Hematopoietic multipotent progenitor cell treated with erythropoietin and hydrocortisone succinate and interleukin-3 and kit ligand, for 17 days (in vitro differentiated cells): ENCODE results near the gene PAFAH1B1.
"Not testable (repeated sequence)": the region's sequence is repeated elsewhere in the genome, so short reads cannot be mapped to it uniquely, and the experiment has no call there.

Experiments
- DNase-seq: peaks from one replicate; pipeline ENCODE4 v3.0.0-alpha.2; 2015; ENCODE audit warnings: low spot score

PAFAH1B1 gene

GRCh38 chr17:2690165-2691068 is 97.0 kb downstream of the PAFAH1B1 start:
- DNase-seq: no peak

DNA sequence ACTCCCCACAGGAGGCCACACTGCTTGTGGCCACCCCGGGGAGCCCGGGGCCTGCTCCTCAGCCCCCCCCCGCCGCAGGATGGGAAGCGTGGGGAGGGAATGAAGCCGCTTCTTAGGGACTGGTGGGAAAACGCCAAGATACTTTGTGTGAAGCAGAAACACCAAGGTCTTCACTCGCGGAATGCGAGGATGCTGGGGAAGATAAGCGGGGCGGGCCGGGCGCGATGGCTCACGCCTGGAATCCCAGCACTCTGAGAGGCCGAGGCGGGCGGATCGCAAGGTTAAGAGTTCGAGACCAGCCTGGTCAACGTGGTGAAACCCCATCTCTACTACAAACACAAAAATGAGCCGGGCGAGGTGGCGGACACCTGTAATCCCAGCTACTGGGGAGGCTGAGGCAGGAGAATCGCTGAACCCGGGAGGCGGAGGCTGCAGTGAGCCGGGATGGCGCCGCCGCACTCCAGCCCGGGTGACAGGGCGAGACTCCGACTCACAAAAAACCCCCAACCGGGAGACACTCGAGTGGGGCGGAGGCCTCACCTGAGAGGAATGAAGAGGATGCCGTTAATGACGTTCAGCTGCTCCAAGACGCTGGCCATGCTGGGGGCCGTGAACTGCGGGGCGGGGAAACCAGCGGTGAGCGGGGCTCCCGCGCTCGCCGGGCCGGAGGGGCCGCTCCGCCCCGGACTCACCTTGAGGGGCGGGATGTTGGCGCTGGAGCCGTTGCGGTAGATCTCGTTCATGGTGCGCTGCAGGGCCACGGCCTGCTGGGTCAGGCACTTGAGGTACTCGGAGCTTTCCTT is 97.8 kb downstream of the PAFAH1B1 start:
- DNase-seq: no peak

DNA sequence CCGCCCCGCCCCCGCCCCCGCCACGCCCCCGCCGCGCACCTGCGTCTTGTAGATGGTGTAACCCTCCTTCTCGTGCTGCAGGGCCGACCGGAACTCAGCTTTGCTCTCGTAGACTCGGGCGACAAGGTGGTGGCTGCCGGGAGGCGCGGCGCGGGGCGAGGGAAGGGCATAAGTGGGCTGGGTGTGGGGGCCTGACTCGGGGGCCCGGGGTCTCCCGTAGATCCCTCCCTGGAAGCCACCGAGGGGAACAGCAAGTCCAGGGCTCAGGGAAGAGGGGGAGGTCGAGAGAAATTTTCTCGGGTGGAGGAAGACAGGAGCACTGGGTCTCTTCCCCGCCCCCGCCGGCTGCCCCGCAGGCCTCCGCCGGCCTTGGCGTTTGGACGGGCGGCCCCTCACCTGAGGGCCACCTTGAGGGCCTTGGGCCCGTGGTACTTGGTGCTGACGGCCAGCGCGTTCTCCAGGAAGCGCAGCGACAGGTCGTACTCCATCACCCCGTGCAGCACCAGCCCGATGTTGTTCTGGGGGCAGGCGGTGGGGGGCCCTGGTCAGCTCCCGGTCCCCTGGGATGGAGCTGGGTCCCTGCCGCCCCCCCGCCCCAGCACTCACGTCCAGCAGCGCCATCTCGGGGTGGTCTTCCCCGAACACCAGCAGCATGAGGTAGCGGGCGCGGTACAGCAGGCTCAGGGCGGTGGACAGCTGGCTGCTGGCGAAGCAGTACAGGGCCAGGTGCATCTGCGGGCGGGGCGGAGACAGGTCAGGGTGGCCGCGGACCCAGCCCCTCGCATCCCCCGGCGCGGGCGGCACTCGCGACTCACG is 98.7 kb downstream of the PAFAH1B1 start:
- DNase-seq: no peak

GRCh38 chr17:2692781-2693135 is 99.3 kb downstream of the PAFAH1B1 start:
- no peak for DNase-seq

DNA sequence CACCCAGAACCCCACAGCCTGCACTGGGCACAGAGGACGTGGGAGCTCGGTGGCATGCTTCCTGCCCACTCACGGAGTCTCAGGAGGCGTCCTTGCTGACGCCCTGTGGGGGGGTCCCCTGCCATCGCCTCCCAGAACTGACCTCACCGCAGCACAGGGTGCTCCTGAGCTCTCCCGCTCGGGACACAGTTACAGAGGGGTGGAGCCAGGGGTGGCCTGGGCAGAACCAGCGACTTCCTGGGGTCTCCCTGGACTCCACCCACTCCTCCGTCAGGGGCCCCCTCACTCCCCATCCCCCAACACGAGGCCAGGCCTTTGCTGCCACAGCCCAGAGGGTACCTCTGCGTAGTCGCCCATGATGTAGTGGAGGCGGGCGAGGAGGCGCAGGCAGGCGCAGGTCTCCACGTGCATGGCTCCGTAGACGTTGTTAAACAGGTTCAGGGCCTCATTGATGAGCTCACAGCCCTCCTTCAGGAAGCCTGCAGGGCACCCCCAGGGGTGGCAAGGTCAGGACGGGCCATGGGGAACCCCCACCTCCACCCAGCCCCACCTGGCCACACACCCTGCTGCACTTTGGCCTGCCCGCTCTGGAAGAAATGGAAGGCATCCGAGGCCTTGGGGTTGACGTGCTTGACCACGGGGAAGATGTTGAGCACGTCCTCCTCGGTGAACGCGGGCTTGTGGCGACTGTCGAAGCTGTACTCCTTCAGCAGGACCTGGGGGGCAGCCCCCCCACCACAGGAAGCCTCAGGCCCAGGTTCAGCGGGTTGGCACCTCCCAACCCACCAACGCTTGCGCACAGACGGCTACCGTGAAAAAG is 100.3 kb downstream of the PAFAH1B1 start:
- DNase-seq: no peak

DNA sequence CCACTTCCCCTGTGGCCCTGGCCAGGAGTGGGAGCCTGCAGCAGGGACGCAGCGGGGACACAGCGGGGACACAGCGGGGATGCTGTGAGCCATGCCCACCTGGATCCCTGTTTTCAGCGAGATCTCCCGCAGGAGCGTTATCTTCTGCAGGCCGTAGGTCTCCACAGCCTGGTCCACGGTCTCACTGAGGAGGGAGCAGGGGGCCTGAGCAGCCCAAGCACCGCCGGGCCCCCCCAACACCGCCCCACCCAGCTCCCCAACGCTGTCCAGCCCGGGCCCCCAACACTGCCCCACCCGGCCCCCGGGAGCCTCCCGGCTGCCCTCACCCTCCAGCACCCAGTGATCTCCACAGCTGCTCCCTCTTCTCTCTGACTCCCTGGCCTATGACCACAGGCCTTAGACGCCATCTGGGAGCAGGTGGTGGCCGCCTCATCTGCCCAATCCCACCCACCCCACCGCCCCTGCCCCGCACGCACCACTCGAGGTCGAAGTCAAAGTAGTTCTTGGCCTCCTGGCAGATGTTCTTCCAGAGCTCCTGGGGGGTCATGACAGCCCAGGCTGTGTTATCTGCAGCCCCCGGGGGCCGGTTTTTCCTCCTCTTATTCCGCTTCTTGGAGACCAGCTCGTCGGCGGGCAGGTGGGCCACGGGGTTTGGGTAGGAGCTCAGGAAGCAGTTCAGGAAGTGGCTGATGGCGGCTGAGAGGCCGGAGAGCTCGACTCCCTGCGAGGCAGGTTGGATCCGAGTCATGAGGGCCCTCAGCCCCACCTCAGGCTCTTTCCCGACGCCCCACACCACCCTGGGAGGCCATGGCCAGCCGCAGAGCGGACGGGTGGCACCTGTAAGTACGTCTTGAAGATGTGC is 101.2 kb downstream of the PAFAH1B1 start:
- DNase-seq: no peak

GRCh38 chr17:2695243-2695960 is 101.9 kb downstream of the PAFAH1B1 start:
- DNase-seq: no peak

DNA sequence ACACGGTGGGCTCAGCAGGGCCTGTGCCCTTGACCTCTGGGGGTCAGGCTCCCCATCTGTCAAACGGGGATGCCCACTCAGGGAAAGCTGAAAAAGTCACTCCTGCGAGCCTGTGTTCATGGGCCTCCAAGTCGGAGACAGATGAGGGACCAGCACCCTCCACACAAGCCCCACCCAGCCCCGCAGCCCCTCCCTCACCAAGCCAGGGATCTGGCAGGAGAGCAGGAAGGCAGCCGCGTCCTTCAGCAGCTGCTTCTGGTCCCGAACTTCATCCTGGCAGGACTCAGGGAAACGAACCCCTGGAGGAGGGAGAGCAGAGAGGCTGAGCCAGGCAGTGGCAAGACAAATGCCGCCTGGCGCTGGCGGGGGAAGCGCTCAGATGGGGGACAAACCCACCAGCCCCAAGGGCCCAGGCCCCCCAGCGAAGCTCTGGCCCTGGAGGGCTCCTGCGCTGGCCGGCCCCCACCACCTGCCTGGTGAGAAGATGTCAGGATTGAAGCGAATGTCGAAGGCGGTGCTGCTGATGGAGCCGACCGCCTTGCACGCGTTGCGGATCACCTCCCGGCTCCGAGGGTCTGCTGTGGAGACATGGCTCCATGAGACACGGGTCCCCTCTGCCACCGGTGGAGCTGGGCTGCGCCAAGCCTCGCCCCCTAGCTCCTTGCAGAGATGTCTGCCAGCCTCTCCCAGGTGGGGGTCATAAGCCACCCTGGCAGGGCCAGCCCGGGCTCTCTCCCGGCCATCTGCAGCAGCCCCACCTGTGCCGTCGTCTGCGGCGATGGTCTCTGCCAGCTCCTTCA is 102.7 kb downstream of the PAFAH1B1 start:
- DNase-seq: no peak

DNA sequence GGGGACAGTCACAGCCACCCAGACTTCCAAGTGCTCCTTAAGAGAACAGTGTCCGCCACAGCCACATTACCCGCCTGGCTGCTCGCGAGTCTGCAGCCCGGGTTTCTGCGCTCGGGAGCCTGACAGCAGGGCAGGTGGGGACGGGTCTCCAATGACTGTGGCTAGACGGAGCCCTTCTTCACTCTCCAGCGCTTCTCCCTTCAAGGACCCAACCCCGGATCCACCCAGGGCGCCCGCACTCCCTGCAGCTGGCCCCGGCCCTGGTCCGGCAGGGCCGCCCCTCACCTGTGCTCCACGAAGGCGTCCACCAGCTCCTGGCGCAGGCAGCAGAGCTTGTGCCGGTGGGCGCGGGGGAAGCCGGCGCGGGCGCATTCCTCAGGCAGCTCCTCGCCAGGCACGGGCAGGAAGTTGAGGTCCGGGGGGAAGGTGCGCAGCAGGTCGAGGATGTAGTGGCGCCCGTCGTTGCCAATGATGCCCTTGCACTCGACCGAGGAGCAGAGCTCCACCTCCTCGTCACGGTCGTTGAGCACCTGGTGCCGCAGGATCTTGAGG is 104.2 kb downstream of the PAFAH1B1 start:
- DNase-seq: no peak

DNA sequence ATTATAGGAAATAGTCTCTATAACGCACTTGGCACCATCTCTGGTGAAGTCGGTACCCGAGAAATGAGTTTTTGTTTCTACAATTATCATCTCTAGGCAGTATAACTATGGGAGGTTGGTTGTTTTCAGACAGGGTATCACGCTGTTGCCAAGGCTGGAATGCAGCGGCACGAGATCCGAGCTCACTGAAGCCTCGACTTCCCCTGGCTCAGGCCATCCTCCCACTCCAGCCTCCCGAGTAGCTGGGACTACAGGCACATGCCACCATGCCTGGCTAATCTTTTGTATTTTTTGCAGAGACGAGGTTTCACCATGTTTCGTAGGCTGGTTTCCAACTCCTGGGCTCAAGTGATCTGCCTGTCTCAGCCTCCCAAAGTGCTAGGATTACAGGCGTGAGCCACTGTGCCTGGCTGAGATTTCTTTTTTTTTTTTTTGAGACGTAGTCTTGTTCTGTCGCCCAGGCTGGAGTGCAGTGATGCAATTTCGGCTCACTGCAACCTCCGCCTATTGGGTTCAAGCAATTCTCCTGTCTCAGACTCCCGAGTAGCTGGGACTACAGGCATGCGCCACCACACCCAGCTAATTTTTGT is 105.9 kb downstream of the PAFAH1B1 start:
- DNase-seq: not testable (repeated sequence)

- DNase-seq: no peak
Measured at GRCh38 chr17:2700030-2700490, 106.6 kb downstream of the PAFAH1B1 start.

- DNase-seq: no peak
Measured at GRCh38 chr17:2700491-2701141, 107.2 kb downstream of the PAFAH1B1 start.

DNA sequence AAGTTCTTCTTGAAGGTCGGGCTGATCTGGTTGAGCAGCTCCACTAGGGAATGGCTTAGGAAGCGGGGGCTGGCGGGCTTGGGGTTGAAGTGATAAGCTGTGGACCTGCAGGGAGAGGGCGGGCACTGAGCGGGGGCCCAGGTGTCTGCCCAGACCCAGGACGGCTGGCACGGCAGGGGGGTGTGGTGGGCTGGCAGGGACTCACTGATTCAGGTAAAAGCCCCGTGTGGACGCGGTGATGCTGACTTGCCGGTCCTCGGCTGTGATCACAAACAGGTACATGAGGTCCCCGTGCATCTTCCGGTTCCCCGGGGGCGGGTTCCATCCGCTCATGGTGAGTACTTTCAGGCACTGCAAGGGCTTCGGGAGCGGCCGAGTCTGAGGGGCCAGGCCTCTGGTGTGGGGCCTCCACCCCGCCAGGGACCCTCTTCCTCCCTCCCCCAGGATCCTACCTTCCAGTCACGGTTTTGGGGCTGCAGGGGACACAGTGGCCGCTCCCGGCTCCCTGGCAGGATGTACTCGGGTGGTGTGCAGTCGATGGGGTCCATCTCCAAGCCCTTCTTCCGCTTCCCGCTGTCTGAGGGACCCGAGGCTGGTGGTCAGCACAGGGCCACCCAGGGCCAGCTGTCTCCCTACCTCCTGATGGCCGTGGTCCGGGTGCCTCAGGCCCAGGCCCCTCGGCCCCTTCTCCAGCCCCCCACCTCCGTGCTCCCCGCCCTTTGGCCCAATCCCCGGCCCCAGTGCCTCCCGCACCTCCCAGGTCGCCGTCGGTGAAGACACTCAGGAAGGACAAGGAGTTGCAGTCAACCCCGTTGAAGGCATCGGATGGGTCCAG is 107.9 kb downstream of the PAFAH1B1 start:
- no peak for DNase-seq

DNA sequence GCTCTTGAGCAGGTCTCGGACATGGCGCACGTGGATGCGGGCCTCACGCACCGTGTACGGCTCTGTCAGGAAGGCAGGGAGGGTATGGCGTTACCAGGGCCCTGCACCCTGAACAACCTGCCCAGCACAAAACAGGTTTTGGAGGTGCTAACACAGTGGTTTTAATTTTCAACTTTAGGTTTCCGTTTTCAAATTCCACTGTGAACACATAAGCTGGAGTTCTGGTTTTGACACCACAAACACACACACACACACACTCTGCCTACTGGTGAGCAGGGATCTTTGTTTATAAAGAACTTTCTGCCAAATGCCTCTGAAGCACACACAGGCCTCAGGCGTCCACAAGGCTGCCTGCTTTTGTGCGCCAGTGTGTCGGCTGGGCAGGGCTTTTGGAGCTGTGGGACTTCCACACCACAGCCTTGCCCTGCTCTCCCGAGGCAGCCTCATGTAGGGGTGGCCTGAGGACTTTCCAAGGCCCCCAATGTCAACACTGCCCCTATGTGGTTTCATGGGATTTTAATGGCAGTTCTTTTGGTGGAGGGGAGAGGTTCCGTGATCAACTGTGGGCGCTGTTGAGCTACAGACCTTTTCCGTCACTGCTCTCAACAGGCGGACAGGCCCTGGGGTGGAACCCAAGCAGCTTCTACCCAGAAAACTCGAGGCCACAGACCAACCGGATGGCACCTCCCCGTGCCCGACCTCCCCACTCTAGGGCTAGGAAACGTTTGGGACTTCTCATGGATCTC is 108.7 kb downstream of the PAFAH1B1 start:
- DNase-seq: no peak

GRCh38 chr17:2703181-2703580 is 109.7 kb downstream of the PAFAH1B1 start:
- no peak for DNase-seq

DNA sequence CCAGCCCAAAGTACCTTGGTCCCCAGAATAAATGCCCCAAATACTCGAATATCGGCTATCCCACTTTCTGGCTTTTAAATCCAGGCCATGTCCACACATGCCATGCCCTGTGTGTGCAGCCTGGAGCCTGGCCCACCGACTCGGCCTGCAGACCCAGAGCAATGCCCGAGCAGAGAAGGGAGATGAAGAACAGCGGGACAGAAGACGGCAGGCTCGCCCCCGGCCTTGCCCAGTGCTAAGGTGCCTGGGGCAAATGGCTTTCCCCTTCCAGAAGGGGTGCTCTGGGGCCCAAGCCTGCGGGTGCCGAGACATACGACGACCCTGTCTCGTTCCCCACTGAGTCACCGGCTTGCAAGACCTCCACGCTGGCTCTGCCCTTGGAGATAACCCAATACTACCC is 110.2 kb downstream of the PAFAH1B1 start:
- DNase-seq: no peak
